K562 (cell line): ENCODE results near the gene PPP1R14B. TPM values are rescaled to one million over a fixed set of nuclear protein-coding genes. Genes with fewer than 3 reads are reported as not detected.

ENCODE experiments used
- CUX1 ChIP-seq: fragments of 200-800 bp; sonication (Bioruptor generic); IDR thresholded peaks from 2 replicates; pipeline ENCODE4 v1.6.1; 2016; ENCODE audit warnings: missing genetic modification characterization, missing compliant biosample characterization
- E2F1 ChIP-seq: sonication (generic); formaldehyde crosslinking; IDR thresholded peaks from 2 replicates; pipeline ENCODE4 v1.8.1; 2023; ENCODE audit warnings: mild to moderate bottlenecking, missing genetic modification reagents, moderate library complexity
- ELK3 ChIP-seq: fragments of 450-650 bp; formaldehyde crosslinking; IDR thresholded peaks from 2 replicates; pipeline ENCODE4 v1.4.0; 2020; ENCODE audit warnings: mild to moderate bottlenecking
- HNRNPLL ChIP-seq: fragments of 200-400 bp; formaldehyde crosslinking; IDR thresholded peaks from 2 replicates; pipeline ENCODE4 v1.6.1; 2017; ENCODE audit warnings: low read length, low read depth, mild to moderate bottlenecking; ENCODE audit not compliant: poor library complexity, severe bottlenecking
- KLF6 ChIP-seq: fragments of 250-450 bp; sonication (Bioruptor Pico); IDR thresholded peaks from 2 replicates; pipeline ENCODE4 v1.4.0; 2020; ENCODE audit warnings: mild to moderate bottlenecking, moderate library complexity, borderline replicate concordance
- MTA3 ChIP-seq: fragments of 450-650 bp; formaldehyde crosslinking; IDR thresholded peaks from 2 replicates; pipeline ENCODE4 v1.6.1; 2017; ENCODE audit warnings: mild to moderate bottlenecking, borderline replicate concordance
- NR2C1 ChIP-seq, 2 experiments: fragments of 450-650 bp; IDR thresholded peaks; 2 replicates each; pipeline ENCODE4 v1.6.1; 2017; ENCODE audit warnings: mild to moderate bottlenecking in 2 of 2, antibody characterized with exemption in 1 of 2, inconsistent platforms in 1 of 2, missing compliant biosample characterization in 1 of 2, missing genetic modification characterization in 1 of 2
- RBM15 ChIP-seq: fragments of 200-400 bp; formaldehyde crosslinking; IDR thresholded peaks from 2 replicates; pipeline ENCODE4 v1.6.1; 2018; ENCODE audit warnings: mild to moderate bottlenecking, low read length, moderate library complexity; ENCODE audit not compliant: insufficient read depth
- SNIP1 ChIP-seq: fragments of 450-650 bp; IDR thresholded peaks from 2 replicates; pipeline ENCODE4 v1.7.1; 2017; ENCODE audit warnings: low read depth, mild to moderate bottlenecking
- TBP ChIP-seq: optimal IDR thresholded peaks from 2 replicates; pipeline ENCODE3; 2011; ENCODE audit warnings: low read depth, low read length, improper control_type of control experiment
- ZNF212 ChIP-seq: fragments of 450-650 bp; formaldehyde crosslinking; IDR thresholded peaks from 2 replicates; pipeline ENCODE4 v1.4.0; 2020; ENCODE audit warnings: mild to moderate bottlenecking
- ZNF224 ChIP-seq: sonication (generic); formaldehyde crosslinking; IDR thresholded peaks from 2 replicates; pipeline ENCODE4 v1.8.0; 2022; ENCODE audit warnings: mild to moderate bottlenecking, missing genetic modification reagents
- ZNF592 ChIP-seq: fragments of 450-650 bp; IDR thresholded peaks from 2 replicates; pipeline ENCODE4 v1.6.1; 2017; ENCODE audit warnings: antibody characterized with exemption, mild to moderate bottlenecking
- polyA plus RNA-seq, 8 experiments: library from polyadenylated mRNA; depleted of rRNA in 4 of 8; stranded (reverse) in 5 of 8; unstranded in 3 of 8; fragments of >200 nt; fragmentation: Nextera tagmentation in 2 of 8; fragmentation: Illumina TruSeq in 1 of 8; extraction: Ambion mirVana in 2 of 8; extraction: Trizol in 1 of 8; gene quantifications; 2 replicates each; pipeline versions ENCODE4 v1.2.1 to v1.2.3, GENCODE V29; 2011 to 2014; ENCODE audit warnings: inconsistent platforms in 1 of 8, missing spikeins in 1 of 8
- total RNA-seq, 7 experiments: library from RNA; depleted of rRNA in 6 of 7; stranded (reverse); fragments of >200 nt in 6 of 7; fragmentation: Illumina TruSeq in 2 of 7; extraction: Trizol in 2 of 7; gene quantifications; 2 replicates each; pipeline versions ENCODE4 v1.2.1 to v1.2.3, GENCODE V29; 2011 to 2021; ENCODE audit warnings: low replicate concordance in 1 of 7

PPP1R14B gene
- total and polyA plus RNA-seq, 9 of the 15 experiments (the other 6 are each of a cell fraction or from before 2014, with no cell fraction given) = 7.7 to 566 (median 212) TPM

GRCh38 chr11:64246871-64247728, at the start of gene PPP1R14B (continued):
- no peak for TF ChIP-seq CUX1 (CRISPR knock-in tag)
- TF ChIP-seq KLF6 (CRISPR knock-in tag) = peak; percentile 88; the same call in 1 of the 2 replicates
- TF ChIP-seq RBM15 = no peak
- TF ChIP-seq E2F1 (CRISPR knock-in tag) = peak; percentile 74
- TF ChIP-seq TBP = peak; percentile 70
- peak; percentile 76; the same call in 1 of the 2 replicates for TF ChIP-seq MTA3
- TF ChIP-seq ZNF224 (CRISPR knock-in tag) = 0 out of 2 replicates have a peak, but pooled peaks have one; percentile 71
- no peak for TF ChIP-seq ZNF212
- TF ChIP-seq HNRNPLL = peak; percentile 69
- TF ChIP-seq ELK3 = no peak
- TF ChIP-seq NR2C1 (IDR thresholded peaks at IDR 0.05) = peak; percentile 44; the same call in 1 of the 2 replicates
- TF ChIP-seq NR2C1 (tag; IDR thresholded peaks at IDR 0.05) = peak; percentile 70
- TF ChIP-seq SNIP1 = peak; percentile 34; the same call in 1 of the 2 replicates
- 0 out of 2 replicates have a peak, but pooled peaks have one; percentile 74 for TF ChIP-seq ZNF592
